GM06990 (cell line): ENCODE data around the gene DNAH11.

Experiments
- DNase-seq: peaks from one replicate; pipeline ENCODE4 v3.0.0-alpha.2; 2011; ENCODE audit not compliant: insufficient read length; ENCODE audit errors: extremely low read depth
- H3K27me3 ChIP-seq: replicated peaks from 2 replicates; pipeline ENCODE4 v1.6.0; 2011; ENCODE audit warnings: low read length; ENCODE audit not compliant: control insufficient read depth, insufficient read depth
- H3K36me3 ChIP-seq: 2 replicates; pipeline ENCODE4 v1.5.1; 2011; ENCODE audit warnings: low read length; ENCODE audit not compliant: control insufficient read depth, insufficient read depth
- H3K4me3 ChIP-seq: replicated peaks from 2 replicates; pipeline ENCODE4 v1.5.1; 2011; ENCODE audit warnings: low read depth, mild to moderate bottlenecking, control low read depth, low read length
- CTCF ChIP-seq: IDR thresholded peaks from 2 replicates; pipeline ENCODE4 v1.5.1; 2011; ENCODE audit warnings: low read length, control low read depth, mild to moderate bottlenecking, inconsistent platforms; ENCODE audit not compliant: insufficient read depth, poor library complexity, severe bottlenecking

DNAH11 gene

GRCh38 chr7:21579341-21580072 lies 36.7 kb downstream of the DNAH11 start:
- no peaks in the 10 kb centered on the region for H3K27me3 ChIP-seq
- H3K36me3 ChIP-seq: no peaks in the 10 kb centered on the region
- no peak for TF ChIP-seq CTCF
- peak; percentile 22 for DNase-seq
- H3K4me3 ChIP-seq: no peak overlapping the region

GRCh38 chr7:21580073-21580521 lies 37.3 kb downstream of the DNAH11 start:
- DNase-seq: no peak
- H3K27me3 ChIP-seq: no peaks in the 10 kb centered on the region
- no peaks in the 10 kb centered on the region for H3K36me3 ChIP-seq
- H3K4me3 ChIP-seq: no peak overlapping the region
- TF ChIP-seq CTCF: no peak

GRCh38 chr7:21585070-21585724 lies 42.4 kb downstream of the DNAH11 start:
- Histone ChIP-seq H3K36me3 (no peaks in the 10 kb centered on the region), H3K4me3 (no peak overlapping the region), H3K27me3 (no peaks in the 10 kb centered on the region)
- no peak for TF ChIP-seq CTCF
- DNase-seq: no peak

- Histone ChIP-seq H3K27me3 (no peaks in the 10 kb centered on the region), H3K4me3 (no peak overlapping the region), H3K36me3 (no peaks in the 10 kb centered on the region)
- DNase-seq: no peak
- TF ChIP-seq CTCF: no peak
Observed at GRCh38 chr7:21587139-21587784, 44.4 kb downstream of the DNAH11 start.

GRCh38 chr7:21596801-21597200 lies 54.0 kb downstream of the DNAH11 start:
- DNase-seq: no peak
- H3K27me3 ChIP-seq: no peaks in the 10 kb centered on the region
- H3K36me3 ChIP-seq: no peaks in the 10 kb centered on the region
- H3K4me3 ChIP-seq: no peak overlapping the region
- TF ChIP-seq CTCF: no peak
